ENCODE results near the gene RHBDD1. TPM values are rescaled to one million over a fixed set of nuclear protein-coding genes. Genes with fewer than 3 reads are reported as not detected.

The RHBDD1 gene
- total RNA-seq, 1 donor from 2014 or later, result 30.0 TPM

- TF ChIP-seq, protein P1, sequence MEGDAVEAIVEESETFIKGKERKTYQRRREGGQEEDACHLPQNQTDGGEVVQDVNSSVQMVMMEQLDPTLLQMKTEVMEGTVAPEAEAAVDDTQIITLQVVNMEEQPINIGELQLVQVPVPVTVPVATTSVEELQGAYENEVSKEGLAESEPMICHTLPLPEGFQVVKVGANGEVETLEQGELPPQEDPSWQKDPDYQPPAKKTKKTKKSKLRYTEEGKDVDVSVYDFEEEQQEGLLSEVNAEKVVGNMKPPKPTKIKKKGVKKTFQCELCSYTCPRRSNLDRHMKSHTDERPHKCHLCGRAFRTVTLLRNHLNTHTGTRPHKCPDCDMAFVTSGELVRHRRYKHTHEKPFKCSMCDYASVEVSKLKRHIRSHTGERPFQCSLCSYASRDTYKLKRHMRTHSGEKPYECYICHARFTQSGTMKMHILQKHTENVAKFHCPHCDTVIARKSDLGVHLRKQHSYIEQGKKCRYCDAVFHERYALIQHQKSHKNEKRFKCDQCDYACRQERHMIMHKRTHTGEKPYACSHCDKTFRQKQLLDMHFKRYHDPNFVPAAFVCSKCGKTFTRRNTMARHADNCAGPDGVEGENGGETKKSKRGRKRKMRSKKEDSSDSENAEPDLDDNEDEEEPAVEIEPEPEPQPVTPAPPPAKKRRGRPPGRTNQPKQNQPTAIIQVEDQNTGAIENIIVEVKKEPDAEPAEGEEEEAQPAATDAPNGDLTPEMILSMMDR (IDR thresholded peaks at IDR 0.05), result no peak
- Mint-ChIP-seq H3K27me3 (ENCODE audit: low read depth) (no peaks in the 10 kb centered on the region), H3K4me3 (ENCODE audit: unreplicated experiment) (peak overlapping the region; percentile 86), H3K36me3 (ENCODE audit: low read depth) (no peaks in the 10 kb centered on the region), H3K4me1 (ENCODE audit: low read depth) (peaks cover 23% of the 10 kb centered on the region), H3K9me3 (ENCODE audit: low read depth) (peaks cover 6% of the 10 kb centered on the region), H3K27ac (ENCODE audit: unreplicated experiment) (peak overlapping the region; percentile 98)
- DNase-seq (ENCODE audit: low spot score), result no peak
These were observed 446 bp upstream of the RHBDD1 start for GRCh38 chr2:226835420-226835795.

- peak overlapping the region; percentile 86 for H3K4me3 Mint-ChIP-seq (ENCODE audit: unreplicated experiment)
- H3K27ac Mint-ChIP-seq (ENCODE audit: unreplicated experiment), result peak overlapping the region; percentile 98
- TF ChIP-seq, protein P1 (IDR thresholded peaks at IDR 0.05), result no peak
- H3K27me3 Mint-ChIP-seq (ENCODE audit: low read depth), result no peaks in the 10 kb centered on the region
- H3K9me3 Mint-ChIP-seq (ENCODE audit: low read depth), result no peaks in the 10 kb centered on the region
- no peaks in the 10 kb centered on the region for H3K36me3 Mint-ChIP-seq (ENCODE audit: low read depth)
- DNase-seq (ENCODE audit: low spot score), result no peak
- H3K4me1 Mint-ChIP-seq (ENCODE audit: low read depth), result peaks cover 23% of the 10 kb centered on the region
These were observed 663 bp downstream of the RHBDD1 start for GRCh38 chr2:226836548-226836885.

DNA sequence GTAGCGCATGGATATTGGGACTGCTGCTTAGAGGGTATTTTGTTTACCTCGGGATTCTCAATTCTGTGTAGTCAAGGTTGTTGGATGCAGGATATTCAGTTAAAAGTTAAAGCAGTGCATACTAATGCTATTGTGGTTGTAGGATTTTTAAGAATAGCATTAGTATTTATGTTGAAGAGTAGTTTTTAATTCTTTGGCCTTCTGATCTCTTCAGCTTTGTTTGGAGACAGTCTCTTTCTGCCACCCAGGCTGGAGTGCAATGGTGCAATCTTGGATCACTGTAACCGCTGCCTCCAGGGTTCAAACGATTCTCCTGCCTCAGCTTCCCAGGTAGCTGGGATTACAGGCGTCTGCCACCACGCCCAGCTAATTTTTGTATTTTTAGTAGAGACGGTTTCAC, 1.5 kb downstream of the RHBDD1 start:
- Mint-ChIP-seq H3K9me3 (ENCODE audit: low read depth) (peaks cover 5% of the 10 kb centered on the region), H3K36me3 (ENCODE audit: low read depth) (peaks cover under 1% of the 10 kb centered on the region), H3K4me3 (ENCODE audit: unreplicated experiment) (peak overlapping the region; percentile 86), H3K27ac (ENCODE audit: unreplicated experiment) (peak overlapping the region; percentile 98), H3K4me1 (ENCODE audit: low read depth) (peaks cover 23% of the 10 kb centered on the region), H3K27me3 (ENCODE audit: low read depth) (no peaks in the 10 kb centered on the region)
- TF ChIP-seq, protein P1 (IDR thresholded peaks at IDR 0.05), result no peak
- DNase-seq (ENCODE audit: low spot score), result no peak

DNA sequence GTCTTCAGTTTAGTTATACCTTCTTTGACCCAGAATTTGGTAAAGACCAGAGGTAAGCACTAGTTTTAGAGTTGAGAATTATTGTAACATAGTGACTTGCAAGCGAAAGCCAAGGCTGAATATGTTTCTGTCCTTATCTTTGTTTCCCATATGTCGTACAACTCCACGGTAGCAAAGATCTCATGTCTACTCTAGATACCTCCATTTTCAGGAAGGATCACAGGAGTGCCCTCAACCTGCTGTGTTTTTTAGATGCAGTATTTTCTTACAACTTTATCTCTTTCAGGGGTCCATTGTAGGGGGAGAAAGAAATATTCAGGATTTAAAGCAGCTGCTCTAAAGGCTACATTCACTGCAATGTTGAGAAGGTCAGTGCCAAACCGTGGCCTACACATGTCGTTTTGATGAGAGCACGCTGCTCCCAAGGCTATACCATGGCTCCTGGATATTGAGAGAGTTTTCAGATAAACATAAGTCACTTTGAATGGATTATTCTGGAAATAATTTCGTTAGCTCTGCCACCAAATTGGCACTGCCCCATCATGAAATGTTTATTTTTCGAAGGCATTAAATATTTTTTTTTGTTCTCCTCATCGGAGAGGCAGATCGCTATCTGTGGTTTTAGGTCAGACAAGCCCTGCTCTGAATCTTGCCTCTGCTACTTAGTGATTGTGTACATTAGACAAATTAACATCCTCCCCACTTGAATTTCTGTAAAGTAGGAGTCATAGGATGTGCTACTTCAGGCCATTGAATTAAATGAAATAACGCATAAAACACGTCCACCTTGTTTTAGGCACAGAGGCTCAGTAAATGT, 2.1 kb downstream of the RHBDD1 start:
- TF ChIP-seq, protein P1 (IDR thresholded peaks at IDR 0.05), result no peak
- no peaks in the 10 kb centered on the region for H3K27me3 Mint-ChIP-seq (ENCODE audit: low read depth)
- H3K27ac Mint-ChIP-seq (ENCODE audit: unreplicated experiment), result no peak overlapping the region
- H3K36me3 Mint-ChIP-seq (ENCODE audit: low read depth), result peaks cover 3% of the 10 kb centered on the region
- H3K4me3 Mint-ChIP-seq (ENCODE audit: unreplicated experiment), result peak overlapping the region; percentile 86
- no peak for DNase-seq (ENCODE audit: low spot score)
- peaks cover 23% of the 10 kb centered on the region for H3K4me1 Mint-ChIP-seq (ENCODE audit: low read depth)
- H3K9me3 Mint-ChIP-seq (ENCODE audit: low read depth), result peaks cover 11% of the 10 kb centered on the region

DNA sequence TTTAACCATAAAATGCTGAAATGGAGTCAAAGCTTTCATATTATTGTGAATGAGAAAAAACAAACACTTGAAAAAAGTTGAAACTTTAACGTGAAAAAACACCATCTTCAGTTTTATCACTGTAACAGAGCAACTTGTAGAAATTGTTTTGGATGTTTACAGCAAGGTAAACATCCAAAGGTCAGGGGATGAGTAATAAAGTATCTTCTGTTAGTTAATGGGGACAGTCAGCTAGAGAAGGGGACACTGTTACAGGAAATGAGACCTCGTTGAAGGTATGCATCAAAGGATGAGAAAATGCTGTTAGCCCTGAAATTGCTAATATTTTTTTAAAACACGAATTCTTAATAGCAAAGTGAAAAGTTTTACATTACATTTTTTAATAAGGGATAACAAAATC, 2.9 kb downstream of the RHBDD1 start:
- Mint-ChIP-seq H3K4me3 (ENCODE audit: unreplicated experiment) (no peak overlapping the region), H3K9me3 (ENCODE audit: low read depth) (peaks cover 11% of the 10 kb centered on the region), H3K4me1 (ENCODE audit: low read depth) (peaks cover 23% of the 10 kb centered on the region), H3K27me3 (ENCODE audit: low read depth) (no peaks in the 10 kb centered on the region), H3K27ac (ENCODE audit: unreplicated experiment) (no peak overlapping the region), H3K36me3 (ENCODE audit: low read depth) (peaks cover 3% of the 10 kb centered on the region)
- TF ChIP-seq, protein P1 (IDR thresholded peaks at IDR 0.05), result no peak
- DNase-seq (ENCODE audit: low spot score), result no peak

Measured in chondrocyte (in vitro differentiated cells).